Fibroblast of skin of abdomen (primary cell): ENCODE results near the gene ZNF526.
"Not testable (repeated sequence)": the region's sequence is repeated elsewhere in the genome, so short reads cannot be mapped to it uniquely, and the experiment has no call there.

Experiments
- DNase-seq: peaks from one replicate; pipeline ENCODE4 v3.0.0-alpha.2; 2013

The ZNF526 gene

DNA sequence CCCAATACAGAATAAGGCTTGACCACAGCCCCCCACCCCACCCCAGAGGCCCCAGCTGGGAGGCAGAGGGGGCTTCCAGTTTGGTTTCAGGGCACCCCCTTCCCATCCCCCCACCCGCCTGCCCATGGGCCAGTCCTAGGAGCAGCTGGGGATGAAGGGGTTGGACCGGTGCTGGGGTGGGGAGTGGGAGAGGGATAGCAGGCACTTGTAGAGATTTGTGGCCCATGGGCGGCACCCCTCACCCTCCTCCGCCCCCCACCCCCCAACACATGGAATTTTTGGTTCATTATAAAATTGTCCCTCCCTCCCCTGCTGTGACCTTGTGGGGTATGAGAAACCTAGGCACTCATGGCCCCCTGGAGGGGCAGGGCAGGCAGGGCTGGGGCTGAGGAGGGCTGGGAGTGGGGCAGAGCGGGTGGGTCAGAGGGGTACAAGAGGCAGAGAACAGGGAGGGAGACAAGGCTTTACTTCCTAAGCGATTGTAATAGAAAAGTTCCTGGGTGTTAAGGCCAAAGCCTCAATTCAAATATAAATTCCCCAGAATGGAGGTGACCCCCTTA lies 27.6 kb downstream of the ZNF526 start:
- DNase-seq = no peak

DNA sequence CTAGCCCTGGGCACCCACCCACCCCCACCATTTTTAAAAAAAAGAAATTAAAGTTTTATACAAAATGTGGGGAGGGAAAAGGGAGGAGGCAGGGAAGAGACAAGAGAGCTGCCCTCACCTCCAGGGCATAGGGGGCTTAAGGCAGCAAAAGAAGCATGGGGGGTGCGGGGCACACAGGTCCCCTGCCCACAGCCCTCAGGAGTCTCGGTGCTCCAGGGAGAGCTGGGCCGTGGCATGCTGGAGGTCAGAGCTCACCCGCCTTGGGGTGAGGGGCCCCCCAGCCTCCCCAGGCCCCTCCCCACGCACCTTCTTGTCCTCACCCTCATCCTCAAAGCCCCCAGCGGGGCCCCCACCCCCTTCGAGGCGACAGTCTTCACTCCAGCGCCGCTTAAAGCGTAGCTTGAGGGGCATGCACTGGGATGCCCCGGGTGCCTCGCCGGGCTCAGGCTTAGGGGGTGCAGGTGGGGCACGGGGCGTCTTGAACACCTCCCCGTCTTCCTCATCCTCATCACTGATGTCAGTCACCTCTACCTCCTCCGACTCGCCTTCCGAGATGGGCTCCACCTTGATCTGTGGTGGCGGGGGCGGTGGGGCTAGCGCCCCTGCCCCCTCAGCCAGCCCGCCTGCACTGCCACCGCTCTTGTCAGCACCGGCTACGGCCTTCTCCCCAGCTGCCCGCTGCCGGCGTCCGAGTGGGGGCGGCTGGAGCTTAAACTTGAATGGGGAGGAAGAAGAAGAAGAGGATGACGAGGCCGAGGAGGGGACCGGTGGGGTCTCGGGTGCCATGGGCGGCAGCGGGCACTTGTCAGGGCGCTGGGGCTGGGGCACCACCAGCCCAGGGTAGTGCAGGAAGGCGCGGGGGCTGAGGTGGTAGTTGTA lies 28.4 kb downstream of the ZNF526 start:
- DNase-seq = no peak

DNA sequence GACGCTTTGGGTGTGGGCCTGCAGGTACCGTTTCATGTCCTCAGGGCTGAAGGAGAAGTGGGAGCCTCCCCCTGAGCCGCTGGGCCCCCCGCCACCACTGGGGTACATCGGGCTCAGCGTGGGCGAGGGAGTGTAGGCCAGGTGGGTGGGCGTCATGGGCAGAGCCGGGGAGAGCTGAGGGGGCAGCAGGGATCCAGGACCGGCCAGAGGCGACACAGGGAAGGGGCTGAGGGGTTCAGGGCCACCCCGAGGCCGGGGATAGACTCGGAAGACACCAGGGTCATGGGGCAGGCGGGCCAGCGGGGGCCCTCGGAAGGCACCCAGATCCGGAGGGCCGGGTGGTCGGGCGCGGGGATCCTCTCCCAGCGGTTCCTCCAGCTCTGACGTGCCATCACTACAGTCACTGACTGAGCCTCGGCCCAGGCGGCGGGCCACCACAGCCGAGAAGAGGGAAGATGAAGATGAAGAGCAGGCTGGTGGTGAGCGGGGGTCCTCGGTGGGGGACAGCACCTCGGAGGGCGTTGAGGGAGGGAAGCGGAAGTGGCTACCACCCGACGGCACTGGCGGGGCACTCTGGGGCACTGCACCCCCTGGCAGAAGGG lies 29.1 kb downstream of the ZNF526 start:
- no peak for DNase-seq

DNA sequence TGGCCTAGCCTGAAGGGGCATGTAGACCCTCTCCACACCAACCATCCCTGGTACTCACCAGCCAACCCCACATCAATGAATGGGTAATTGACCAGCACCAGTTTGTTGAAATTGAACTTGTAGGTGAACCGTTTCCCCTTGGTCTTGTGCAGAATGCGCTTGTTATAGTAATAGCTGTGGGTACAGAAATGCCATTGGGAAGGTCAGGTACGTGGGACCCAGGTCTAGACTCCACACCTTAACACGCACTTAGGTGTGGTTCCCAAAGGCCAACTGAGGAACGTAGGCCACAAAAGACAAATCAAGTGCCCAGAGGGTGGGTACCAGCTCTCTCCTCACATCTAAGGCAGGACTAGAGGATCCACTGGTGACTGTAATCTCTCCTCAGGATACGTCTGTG lies 29.7 kb downstream of the ZNF526 start:
- no peak for DNase-seq

DNA sequence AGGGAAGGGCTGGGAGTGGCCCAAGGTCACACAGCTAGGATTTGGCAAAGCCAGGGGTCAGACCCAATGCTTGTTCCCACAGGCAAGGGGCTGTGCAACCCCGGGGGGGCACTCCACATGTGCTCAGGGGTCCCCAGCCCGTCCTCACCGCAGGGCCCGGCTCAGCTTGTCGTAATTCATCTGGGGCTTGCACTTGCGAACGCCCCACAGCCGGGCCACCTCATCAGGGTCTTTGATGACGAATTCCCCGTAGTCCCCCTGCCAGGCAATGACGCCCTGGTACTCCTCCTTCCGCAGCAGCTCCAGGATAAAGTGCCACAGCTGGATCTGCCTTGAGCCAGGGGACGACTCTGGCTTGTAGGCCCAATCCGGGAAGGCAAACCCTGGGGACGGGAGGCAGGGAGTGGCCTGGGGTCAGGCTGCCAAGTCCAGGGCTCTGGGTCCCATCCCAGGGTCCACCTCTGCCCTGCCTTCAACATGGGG lies 30.1 kb downstream of the ZNF526 start:
- DNase-seq = no peak

DNA sequence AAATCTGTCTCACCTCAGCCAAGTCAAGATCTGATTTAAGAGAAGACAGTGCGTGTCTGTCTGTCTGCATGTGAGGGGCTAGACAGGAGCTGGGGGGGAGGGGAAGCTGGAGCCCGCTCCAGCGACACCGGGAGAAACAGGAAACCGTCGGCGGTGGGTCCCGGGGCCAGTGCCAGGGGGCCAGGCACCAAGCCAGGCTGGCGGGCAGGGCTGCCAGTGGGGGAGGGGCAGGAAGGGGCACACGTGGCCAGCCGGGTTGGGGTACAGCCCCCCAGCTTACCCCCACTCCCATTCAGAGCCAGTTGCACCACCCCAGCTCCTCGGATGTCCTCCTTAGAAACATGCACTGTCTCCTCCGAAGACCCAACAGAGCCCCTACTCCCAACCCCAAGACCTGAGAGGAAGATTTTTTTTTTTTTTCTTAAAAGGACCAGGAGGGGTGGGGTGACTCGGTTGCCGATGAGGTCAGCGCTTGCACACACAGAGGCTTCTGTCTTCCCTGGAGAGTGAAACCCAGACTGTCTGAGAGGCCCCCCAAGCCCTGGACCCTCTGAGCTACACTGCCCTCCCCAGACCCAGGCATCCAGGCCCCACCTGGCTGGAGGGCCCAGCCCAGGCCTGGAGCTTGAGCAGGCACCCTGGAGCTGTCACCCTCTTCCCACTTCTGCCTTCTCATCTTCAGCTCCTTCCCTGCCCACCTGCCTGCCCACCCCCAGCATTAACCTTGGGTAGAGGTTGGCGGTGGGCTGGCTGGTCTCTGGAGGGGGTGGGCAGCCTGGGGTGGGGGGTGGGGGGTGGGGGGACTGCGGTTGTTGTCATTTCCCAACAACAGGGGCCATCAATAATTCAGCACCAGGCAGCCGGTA lies 30.8 kb downstream of the ZNF526 start:
- peak; percentile 33 for DNase-seq

DNA sequence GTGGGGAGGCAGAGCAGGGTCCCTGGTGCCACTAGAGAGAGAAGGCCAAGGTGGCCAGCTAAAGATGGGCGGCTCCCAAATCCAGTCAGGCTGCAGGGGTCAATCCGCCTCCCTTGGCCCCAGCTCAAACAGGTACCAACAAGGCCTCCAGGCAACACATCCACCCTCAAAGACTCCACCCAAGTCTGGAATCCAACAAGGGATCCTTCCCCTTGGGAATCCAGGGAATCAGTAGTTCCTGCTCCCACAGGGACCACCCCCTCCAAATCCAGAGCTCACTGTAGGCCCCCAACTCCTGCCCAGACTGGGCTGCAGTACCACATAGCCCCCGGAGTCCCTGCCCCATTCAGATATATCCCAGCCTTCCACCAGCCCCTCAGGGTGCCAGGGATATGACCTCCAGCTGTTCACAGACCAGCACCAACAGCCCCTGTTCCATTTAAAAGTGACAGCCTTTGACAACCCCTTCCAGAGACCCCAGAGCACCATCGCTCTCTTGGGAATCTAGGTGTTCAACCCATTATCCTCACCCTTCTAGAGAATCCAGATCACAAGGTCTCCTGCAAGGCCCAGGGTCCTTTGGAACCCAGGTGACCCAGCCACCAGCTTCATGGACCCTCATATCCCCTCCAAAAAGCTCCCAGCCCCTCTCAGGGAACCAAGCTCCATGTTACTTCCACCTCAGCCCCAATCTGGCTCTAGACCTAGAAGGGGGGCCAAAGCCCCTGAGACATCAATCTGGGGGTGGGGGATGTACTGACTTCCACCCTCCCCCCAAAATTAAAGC lies 31.7 kb downstream of the ZNF526 start:
- no peak for DNase-seq

DNA sequence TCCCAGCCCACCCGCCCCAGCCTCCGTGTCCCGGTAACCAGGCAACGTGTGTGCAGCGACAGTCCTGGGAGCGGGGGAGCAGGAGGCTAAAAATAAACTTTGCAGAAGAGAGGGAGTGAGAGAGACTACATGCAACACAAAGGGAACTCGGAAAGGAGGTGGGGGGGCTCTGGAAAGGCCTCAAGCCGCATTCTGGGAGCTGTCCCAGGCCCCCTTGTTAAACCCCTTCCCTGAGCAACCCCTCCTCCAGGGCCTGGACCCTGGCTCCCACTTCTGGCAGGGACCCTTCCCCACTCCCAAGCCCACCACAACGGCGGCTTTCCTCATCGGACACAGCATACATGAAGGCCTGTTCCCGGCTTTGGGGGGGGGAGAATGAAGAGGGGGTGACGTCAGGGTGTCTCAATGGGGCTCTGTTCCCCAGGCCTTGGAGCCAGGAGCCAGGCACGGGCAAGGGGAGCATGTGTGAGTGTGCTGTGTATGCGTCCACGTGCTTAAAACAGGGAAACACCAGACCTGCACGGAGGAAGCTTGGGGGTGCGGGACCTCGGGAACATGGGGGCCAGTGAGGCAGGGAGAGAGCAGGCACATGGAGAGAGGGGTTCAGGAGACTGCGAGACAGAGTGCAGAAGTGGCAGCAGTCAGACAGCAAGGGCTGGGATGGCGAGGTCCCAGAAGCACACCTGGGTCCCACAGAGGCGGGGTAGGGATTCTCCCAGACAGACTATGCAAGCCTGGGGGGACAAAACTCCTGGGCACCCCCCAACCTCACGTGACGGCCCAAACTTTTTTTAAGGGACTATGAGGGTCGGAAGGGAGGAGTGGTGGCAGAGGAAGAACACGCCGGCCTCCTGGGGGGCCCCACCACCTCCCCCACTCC lies 32.5 kb downstream of the ZNF526 start:
- peak; percentile 51 for DNase-seq

DNA sequence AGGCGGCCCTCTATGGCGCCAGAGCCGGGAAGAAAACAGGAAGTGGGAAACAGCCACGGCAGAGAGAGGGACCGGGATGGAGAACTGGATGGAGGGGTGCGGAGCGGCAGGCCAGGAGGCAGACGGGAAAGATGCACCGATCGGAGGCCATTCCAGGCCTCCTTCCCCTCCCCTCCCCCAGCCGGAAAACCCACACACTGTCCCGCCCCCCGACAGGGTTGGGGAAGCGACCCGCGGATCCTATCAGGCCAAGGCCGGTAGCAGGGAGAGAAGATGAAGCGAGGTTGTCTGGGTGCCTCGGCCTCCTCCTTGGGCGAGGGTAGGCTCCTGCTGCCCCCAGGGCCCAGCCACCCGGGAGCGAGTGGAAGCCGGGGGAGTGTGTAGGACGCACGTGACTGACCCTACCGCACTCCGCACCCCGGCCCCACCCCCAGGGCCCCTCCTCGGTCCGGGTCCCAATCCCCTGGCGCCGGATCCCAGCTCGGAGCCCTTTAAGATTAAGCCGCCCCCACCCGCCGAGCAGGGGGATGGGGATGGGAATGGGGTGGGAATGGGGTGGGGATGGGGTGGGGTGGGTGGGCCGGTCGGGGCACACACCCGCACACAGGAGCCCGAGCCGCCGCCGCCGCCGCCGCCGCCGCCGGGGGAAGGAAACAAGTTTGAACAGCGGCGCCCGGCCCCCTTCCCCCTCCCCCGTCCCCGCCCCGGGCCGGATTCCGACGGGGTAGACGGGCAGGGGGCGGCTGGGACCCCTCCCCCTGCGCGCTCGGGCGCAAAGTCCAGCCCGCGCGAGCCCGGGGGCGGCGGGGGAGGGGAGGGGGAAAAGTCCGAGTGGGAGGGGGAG lies 33.4 kb downstream of the ZNF526 start:
- peak; percentile 56 for DNase-seq

DNA sequence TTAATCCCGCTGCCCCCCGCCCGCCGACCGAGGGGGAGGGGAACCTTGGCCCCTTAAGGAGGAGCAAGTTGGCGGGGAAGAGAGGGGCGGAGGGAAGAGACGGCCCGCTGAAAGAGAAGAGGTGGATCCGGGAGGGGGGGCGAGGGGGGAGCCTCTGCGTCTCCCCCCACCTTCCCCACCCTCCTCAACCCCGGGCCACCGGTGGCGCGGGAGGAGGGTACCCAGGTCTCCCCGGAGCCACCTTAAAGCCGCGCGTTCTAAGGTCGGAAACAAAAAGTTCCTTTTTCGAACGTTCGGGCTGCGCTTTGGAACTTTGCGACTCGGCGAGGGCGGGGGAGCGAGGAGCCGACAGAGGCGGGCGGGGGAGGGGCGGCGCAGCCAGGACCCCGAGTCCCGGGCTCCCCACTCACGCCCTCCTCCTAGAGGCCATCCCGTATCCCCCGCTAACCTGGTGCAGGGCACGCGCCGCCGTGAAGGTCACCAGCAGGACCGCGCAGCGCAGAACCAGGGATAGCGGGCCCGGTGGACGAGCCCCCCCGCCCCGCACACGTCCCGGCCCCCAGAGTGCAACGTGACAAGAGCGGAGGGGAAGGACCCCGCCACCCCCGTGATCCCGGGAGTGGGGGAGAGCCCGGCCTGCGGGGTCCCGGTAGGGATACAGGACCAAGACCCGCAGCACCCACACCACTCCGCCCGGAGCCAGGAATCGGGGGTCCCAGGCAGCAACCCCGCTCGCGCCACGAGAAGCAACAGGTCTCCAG lies 34.2 kb downstream of the ZNF526 start:
- DNase-seq = peak; percentile 65

DNA sequence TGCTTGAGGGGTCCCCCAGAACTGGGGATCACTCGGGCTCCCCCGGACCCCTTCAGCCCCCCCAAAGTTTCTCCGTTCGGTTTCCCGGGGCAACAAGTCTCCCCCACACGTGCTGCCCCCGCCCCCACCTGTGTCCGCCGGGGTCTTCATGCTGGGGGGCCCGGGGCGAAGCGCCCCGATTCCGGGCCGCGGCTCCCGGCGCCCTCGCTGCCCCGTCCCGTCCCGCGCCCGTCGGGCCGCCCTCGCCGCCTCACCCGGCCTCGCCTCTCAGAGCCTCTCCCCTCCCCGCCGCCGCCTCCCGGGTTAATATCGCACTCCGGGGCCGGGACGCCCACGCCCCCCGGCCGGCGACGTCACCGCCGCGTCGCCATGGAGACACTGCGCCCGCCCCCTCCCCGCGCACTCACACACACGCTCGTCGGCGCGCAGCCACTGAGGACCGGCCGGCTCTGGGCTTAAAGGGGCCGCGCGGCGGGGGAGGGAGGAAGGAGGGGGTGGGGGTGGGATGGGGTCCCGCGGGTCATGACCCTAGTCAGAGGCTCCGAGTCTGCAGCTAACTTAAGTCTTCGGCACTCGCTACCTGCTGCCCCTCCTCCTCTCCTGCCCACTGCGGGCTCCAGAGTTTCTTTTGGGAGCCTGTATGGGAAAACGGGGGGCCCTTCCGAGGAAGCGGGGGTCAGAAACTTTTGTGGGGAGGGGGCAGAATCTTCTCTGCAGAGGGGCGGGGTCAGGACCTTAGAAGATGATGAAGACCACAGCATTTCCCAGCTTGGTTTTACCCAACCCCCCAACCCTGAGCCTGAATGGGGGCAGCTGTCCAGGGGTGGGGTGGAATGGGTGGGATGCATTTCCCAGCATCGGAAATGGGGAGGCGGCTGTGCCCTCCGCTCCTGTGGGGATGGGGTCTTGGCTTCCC lies 35.0 kb downstream of the ZNF526 start, which contains the start of gene ERF:
Gene ERF, minus strand, starts transcription at position 279 of the 916 bp plus-strand sequence. Its CDS starts 129 bp downstream, at position 150.
- DNase-seq = peak; percentile 91

DNA sequence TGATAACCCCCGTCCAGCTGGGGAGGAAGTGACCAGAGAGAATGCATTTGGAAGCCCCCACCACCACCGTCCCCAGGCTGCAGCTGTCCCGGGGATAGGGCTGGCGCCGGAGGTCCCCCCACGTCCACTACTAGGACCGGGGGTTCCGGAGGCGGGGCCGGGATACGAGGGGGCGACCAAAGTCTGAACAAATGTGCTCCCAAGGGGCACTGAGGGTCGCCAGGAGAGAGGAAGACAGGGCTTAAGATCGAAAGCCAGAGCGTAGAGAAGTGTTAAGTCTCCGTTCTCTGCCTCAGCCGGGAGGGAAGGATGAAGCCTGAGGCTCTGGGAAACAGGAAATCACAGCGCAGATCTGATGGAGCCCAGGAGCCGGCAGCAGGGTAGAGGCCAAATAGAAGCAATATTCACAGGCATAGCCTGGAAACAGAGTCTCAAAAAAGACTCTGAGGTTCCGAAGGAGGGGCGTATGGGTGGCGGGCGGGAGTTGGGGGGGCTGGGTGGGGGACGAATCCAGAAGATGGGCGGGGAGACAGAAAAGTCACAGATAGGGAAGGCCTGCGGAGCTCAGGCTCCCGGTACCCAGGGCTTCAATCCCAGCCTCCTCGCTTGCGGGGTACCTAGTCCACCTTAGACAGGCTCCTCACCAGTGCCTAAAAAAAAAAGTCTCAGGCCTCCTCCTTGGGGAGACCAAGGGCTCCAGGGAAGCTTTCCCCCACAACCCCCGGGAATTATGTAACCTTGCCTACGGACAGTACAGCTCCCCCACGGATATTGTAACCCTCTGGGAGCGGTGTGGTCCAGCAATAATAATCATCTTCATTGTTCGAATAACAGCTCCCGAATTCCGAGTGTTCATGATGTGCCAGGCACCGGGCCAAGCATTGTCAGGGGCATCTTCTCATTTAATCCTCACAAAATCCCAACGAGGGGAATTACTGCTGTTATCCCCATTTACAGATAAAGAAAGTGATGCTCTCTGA lies 35.9 kb downstream of the ZNF526 start:
- peak; percentile 50 for DNase-seq

DNA sequence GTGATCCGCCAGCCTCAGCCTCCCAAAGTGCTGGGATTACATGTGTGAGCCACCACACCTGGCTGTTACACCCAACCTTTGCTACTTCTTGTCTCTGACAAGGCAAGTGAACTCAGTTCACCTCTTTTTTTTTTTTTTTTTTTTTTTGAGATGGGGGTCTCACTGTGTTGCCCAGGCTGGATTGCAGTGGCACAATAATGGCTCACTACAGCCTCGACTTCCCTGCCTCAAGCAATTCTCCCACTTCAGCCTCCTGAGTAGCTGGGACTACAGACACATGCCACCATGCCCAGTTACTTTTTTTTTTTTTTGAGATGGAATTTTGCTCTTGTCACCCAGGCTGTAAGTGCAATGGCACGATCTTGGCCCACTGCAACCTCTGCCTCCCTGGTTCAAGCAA lies 37.7 kb downstream of the ZNF526 start:
- DNase-seq = not testable (repeated sequence)

DNA sequence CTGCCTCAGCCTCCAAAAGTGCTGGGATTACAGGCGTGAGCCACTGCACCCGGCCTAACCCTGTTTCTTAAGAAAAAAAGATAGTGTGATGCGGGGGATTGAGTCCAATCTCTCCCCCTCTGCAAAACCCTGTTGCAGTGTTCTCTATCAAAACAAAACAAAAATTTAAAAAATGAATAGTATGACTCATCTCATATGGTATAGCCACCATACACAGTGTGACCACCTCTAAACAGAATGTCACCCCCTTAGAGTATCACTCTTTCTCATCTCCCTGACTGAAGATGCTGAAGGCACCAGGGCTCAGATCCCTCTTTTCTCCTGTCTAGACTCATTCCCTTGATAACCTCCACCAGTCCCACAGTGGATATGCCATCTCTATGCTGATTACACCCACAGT lies 41.7 kb downstream of the ZNF526 start:
- no peak for DNase-seq

DNA sequence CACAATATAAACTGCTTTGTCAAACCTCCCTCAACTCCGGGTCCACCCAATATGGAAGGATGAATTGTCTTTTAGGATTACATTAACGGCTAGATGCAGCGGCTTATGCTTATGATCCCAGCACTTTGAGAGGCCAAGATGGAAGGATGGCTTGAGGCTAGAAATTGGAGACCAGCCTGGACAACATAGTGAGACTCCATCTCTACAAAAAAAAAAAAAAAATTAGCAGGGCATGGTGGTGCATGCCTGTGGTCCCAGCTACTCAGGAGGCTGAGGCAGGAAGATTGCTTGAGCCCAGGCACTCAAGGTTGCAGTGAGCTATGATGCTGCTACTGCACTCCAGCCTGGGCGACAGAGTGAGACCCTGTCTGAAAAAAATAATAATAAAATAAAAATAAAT lies 46.0 kb downstream of the ZNF526 start:
- not testable (repeated sequence) for DNase-seq

DNA sequence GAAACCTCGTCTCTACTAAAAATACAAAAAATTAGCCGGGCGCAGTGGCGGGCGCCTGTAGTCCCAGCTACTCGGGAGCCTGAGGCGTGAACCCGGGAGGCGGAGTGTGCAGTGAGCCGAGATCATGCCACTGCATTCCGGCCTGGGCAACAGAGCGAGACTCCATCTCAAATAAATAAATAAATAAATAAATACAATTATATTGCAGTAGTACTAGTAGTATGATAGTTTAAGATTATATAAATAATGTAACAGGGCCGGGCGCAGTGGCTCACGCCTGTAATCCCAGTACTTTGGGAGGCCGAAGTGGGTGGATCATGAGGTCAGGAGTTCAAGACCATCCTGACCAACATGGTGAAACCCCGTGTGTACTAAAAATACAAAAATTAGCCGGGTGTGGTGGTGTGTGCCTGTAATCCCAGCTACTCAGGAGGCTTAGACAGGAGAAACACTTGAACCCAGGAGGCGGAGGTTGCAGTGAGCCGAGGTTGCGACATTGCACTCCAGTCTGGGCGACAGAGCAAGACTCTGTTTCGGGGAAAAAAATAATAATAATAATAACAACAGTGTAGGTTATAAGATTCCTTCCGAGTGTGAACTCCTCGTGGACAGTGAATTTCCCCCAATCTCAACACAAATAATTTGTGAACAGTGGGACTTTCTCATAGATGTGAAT lies 47.0 kb downstream of the ZNF526 start:
- not testable (repeated sequence) for DNase-seq
